Psoas muscle (tissue), 8 donors: ENCODE measurements around the gene WNT2B. TPM values are rescaled to one million over a fixed set of nuclear protein-coding genes. Genes with fewer than 3 reads are reported as not detected.

Experiments
- ATAC-seq, 4 donors: fragments of 200-7000 bp; cut with Tn5 transposase; one replicate each; pipeline ENCODE4 v1.9.1; 2020; ENCODE audit warnings: moderate library complexity in 3 of 4, mild to moderate bottlenecking in 2 of 4
- DNase-seq, 2 donors: peaks; one replicate each; pipeline ENCODE4 v3.0.0-alpha.2; 2020
- H3K27ac ChIP-seq: fragments of 200-600 bp; one replicate; pipeline ENCODE4 v1.8.0; 2022
- H3K27me3 ChIP-seq, 3 donors: fragments of 200-600 bp in 1 of 3; one replicate each; pipeline versions ENCODE4 v1.6.1 to v1.8.0; 2013 to 2022; ENCODE audit warnings: low read length in 2 of 3, mild to moderate bottlenecking in 2 of 3, moderate library complexity in 1 of 3; ENCODE audit not compliant: insufficient read depth in 3 of 3
- H3K36me3 ChIP-seq, 2 donors: fragments of 200-600 bp in 1 of 2; one replicate each; pipeline versions ENCODE4 v1.6.1 to v1.8.0; 2013 to 2022; ENCODE audit warnings: low read depth in 1 of 2, mild to moderate bottlenecking in 1 of 2, moderate library complexity in 1 of 2; ENCODE audit not compliant: insufficient read depth in 1 of 2
- H3K4me1 ChIP-seq: fragments of 200-600 bp; one replicate; pipeline ENCODE4 v1.8.0; 2022
- H3K4me3 ChIP-seq: fragments of 200-600 bp; one replicate; pipeline ENCODE4 v1.8.0; 2022; ENCODE audit warnings: mild to moderate bottlenecking
- H3K9me3 ChIP-seq: fragments of 200-600 bp; one replicate; pipeline ENCODE4 v1.8.0; 2022
- CTCF ChIP-seq: fragments of 200-600 bp; IDR thresholded peaks from one replicate; pipeline ENCODE4 v1.8.0; 2022; ENCODE audit warnings: antibody characterized with exemption
- WGBS, 3 donors: extraction: QIAGEN DNeasy Blood & Tissue Kit; methylation state at CpG; one replicate each; pipeline versions ENCODE4 v1.1.6 to v1.1.7; 2013; 5-methylcytosine and 5-hydroxymethylcytosine counted together
- intact Hi-C, 2 donors: fragments of 100-400 bp; cut with DNase I; formaldehyde crosslinking; loops; one replicate each; pipeline versions ENCODE4 v1.11.0 to v1.14.2; 2022
- polyA plus RNA-seq, 3 donors: library from polyadenylated mRNA; stranded (reverse); fragments of 200-250 nt; gene quantifications; one replicate each; pipeline ENCODE4 v1.2.3, GENCODE V29; 2013
- total RNA-seq, 4 donors: library from RNA; stranded (reverse); fragmentation: NEBNext Ultra II Directional in 2 of 4; extraction: Animal tissue kit (Norgen Biotek cat#: 25700) in 2 of 4; gene quantifications; one replicate each; pipeline versions ENCODE4 v1.2.1 to v1.2.4, GENCODE V29; 2021 to 2023
- donor health status: healthy with polysubstance abuse.
- donor health status: DM: no; HTN: no; CAD: no; lungs with moderate emphysema.
- donor health status: Bipolar disorder and iron deficiency.
- donor health status: healthy.
- donor health status: DM: yes; HTN: yes; CAD: no.
- donor health status: DM: no; HTN: no; CAD: no.
- donor health status: DM: no; HTN: no; CAD: no.
- donor health status: DM: yes; HTN: yes; CAD: no.

The WNT2B gene
- total and polyA plus RNA-seq, 7 donors = 0.18 to 0.86 (median 0.40) TPM

DNA sequence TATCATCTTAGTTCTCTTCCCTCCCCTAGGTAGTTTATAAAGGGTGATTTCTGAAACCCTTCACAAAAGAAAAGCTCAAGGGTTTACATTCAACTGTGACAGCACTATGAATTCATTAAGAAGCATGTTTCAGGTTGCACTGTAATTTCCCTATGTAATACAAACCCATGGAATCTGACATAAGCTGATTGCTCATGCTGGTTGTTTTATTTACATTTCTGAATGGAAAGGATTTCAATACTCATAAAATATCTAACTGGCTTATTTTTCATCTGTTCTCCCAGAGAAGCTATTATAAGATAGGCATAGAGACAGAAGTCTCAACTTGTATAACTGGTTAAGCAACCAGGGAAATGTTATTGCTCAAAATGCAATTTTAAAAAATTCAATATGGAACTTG lies 20.5 kb downstream of the WNT2B start:
- intact Hi-C loops = no loop called here
- Histone ChIP-seq H3K4me1 (no peaks in the 10 kb centered on the region), H3K4me3 (no peak overlapping the region), H3K36me3 (peaks cover 0 to 82% of the 10 kb centered on the region in 2 donors), H3K27me3 (no peaks in the 10 kb centered on the region), H3K9me3 (no peaks in the 10 kb centered on the region), H3K27ac (no peak overlapping the region)
- DNase-seq (no peak), ATAC-seq (no peak)
- no peak for TF ChIP-seq CTCF

GRCh38 chr1:112530832-112531231 lies 22.1 kb downstream of the WNT2B start:
- ATAC-seq (no peak), DNase-seq (no peak)
- Histone ChIP-seq H3K4me3 (no peak overlapping the region), H3K27ac (no peak overlapping the region), H3K9me3 (no peaks in the 10 kb centered on the region), H3K36me3 (peaks cover 0 to 75% of the 10 kb centered on the region in 2 donors), H3K4me1 (no peaks in the 10 kb centered on the region), H3K27me3 (no peaks in the 10 kb centered on the region)
- intact Hi-C loops = no loop called here
- TF ChIP-seq CTCF = no peak

GRCh38 chr1:112532064-112532463 lies 23.3 kb downstream of the WNT2B start:
- Histone ChIP-seq H3K27me3 (no peaks in the 10 kb centered on the region), H3K4me3 (no peak overlapping the region), H3K36me3 (peaks cover 0 to 63% of the 10 kb centered on the region in 2 donors), H3K4me1 (no peaks in the 10 kb centered on the region), H3K27ac (no peak overlapping the region), H3K9me3 (no peaks in the 10 kb centered on the region)
- intact Hi-C loops = no loop called here
- ATAC-seq (no peak), DNase-seq (no peak)
- TF ChIP-seq CTCF = no peak
- WGBS, 3 donors = 83 to 87% (median 86%) methylated on average over 4 of the region's 4 CpGs

DNA sequence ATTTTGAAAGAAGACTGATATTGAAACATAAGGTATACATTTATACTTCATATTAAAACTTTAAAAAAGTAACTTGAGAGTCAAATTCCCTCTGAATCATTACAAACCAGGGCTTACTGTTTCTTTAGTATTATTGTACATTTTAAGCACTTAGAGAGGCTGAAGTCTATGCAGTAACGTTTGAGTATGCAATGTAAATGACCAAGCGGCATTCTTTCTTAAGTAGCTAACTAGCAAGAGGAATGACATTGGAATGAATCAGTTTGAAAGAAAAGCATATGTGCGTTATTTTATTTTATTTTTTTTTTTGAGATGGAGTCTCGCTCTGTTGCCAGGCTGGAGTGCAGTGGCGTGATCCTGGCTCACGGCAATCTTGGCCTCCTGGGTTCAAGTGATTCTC lies 24.3 kb downstream of the WNT2B start:
- H3K27me3 ChIP-seq = no peaks in the 10 kb centered on the region
- intact Hi-C loops = no loop called here
- H3K4me1 ChIP-seq = no peaks in the 10 kb centered on the region
- no peak overlapping the region for H3K4me3 ChIP-seq
- peaks cover 0 to 64% of the 10 kb centered on the region in 2 donors for H3K36me3 ChIP-seq
- no peak for TF ChIP-seq CTCF
- H3K27ac ChIP-seq = no peak overlapping the region
- no peaks in the 10 kb centered on the region for H3K9me3 ChIP-seq
- WGBS, 3 donors = 92 to 96% (median 93%) methylated on average over 6 of the region's 6 CpGs
- DNase-seq (no peak), ATAC-seq (no peak)

DNA sequence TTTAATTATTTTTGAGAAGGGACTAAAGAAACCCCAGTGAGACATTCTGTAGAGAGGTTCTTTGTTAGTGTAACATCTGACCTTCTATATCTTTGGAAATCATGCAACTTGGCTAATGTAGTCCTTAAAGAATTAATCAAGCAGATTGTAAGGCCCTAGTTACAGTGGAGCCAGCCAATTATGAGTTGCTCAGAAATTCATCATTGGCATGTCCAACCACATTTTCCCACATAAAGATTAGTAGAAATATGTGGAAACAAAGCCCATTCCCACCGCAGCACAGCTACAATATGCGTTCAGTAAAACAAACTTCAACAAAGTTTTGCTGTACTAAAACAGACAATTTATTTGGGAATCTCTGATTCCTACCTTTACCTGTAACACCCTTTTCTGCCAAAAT lies 27.8 kb downstream of the WNT2B start:
- no peak for ATAC-seq

More for the DNA sequence above, 27.8 kb downstream of the WNT2B start:
- Histone ChIP-seq H3K4me3 (no peak overlapping the region), H3K27me3 (no peaks in the 10 kb centered on the region), H3K4me1 (no peaks in the 10 kb centered on the region), H3K27ac (no peak overlapping the region), H3K36me3 (peaks cover 5 to 67% of the 10 kb centered on the region in 2 donors), H3K9me3 (no peaks in the 10 kb centered on the region)
- intact Hi-C loops = no loop called here
- WGBS, 3 donors = 74 to 83% (median 75%) methylated on average over 2 of the region's 2 CpGs
- no peak for TF ChIP-seq CTCF
- no peak for DNase-seq
